ENCODE measurements around the gene SLC8A2.

DNA sequence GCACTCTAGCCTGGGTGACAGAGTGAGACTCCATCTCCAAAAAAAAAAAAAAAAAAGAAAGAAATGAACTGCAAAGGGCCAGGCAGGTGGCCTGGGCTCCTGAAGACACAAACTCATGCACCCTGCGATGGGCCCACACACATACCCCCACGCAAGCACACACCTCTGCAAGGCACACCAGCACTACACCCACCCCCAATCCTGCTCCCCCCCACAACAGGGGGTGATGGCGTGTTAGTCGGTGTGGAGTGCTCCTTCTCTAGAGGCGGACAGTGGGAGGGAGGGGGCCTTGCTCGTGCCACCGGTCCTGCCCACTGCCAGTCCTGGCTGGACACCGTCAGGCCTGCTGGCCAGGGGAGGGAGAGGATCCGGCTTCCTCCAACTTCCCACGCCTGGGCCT lies 1.6 kb upstream of the SLC8A2 start:
- no peak for TF ChIP-seq YY1 (IDR thresholded peaks at IDR 0.05; ENCODE audit: insufficient read depth, insufficient read length)
- TF ChIP-seq ZNF274 (IDR thresholded peaks at IDR 0.05; ENCODE audit: low read depth, low read length): no peak
- no peak for TF ChIP-seq SUZ12 (IDR thresholded peaks at IDR 0.05; ENCODE audit: extremely low read depth, insufficient read depth, insufficient read length)

Data from NT2/D1 (cell line).